ENCODE results near the gene TSHZ2.

GRCh38 chr20:53052380-53052779, 80.2 kb downstream of the TSHZ2 start:
- no peak for TF ChIP-seq POLR2A (IDR thresholded peaks at IDR 0.05)
- TF ChIP-seq, protein P1, sequence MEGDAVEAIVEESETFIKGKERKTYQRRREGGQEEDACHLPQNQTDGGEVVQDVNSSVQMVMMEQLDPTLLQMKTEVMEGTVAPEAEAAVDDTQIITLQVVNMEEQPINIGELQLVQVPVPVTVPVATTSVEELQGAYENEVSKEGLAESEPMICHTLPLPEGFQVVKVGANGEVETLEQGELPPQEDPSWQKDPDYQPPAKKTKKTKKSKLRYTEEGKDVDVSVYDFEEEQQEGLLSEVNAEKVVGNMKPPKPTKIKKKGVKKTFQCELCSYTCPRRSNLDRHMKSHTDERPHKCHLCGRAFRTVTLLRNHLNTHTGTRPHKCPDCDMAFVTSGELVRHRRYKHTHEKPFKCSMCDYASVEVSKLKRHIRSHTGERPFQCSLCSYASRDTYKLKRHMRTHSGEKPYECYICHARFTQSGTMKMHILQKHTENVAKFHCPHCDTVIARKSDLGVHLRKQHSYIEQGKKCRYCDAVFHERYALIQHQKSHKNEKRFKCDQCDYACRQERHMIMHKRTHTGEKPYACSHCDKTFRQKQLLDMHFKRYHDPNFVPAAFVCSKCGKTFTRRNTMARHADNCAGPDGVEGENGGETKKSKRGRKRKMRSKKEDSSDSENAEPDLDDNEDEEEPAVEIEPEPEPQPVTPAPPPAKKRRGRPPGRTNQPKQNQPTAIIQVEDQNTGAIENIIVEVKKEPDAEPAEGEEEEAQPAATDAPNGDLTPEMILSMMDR (IDR thresholded peaks at IDR 0.05): no peak

Measured in heart left ventricle (tissue), 13 donors.